ENCODE data around the gene LHFPL4. TPM values are rescaled to one million over a fixed set of nuclear protein-coding genes. Genes with fewer than 3 reads are reported as not detected.

LHFPL4 gene
- total RNA-seq, 1 experiment from 2014 or later: 16.3 TPM

- no peaks in the 10 kb centered on the region; the same call in 1 of the 2 replicates for H3K27me3 ChIP-seq (ENCODE audit: insufficient read depth, low read length)
- no peak overlapping the region for H3K18ac ChIP-seq (ENCODE audit: insufficient read length, low read depth, low read length)
- Mint-ChIP-seq H3K9me3 (no peaks in the 10 kb centered on the region), H3K4me3 (peak overlapping the region in 1 of 2 experiments; percentile 40; a peak in 1 of 5 replicates), H3K27ac (no peak overlapping the region), H3K4me1 (peaks cover 11 to 14% of the 10 kb centered on the region in 2 experiments), H3K27me3 (ENCODE audit: low read depth) (peaks cover 33% of the 10 kb centered on the region), H3K36me3 (ENCODE audit: insufficient read depth in 1 of 3, low read depth in 3 of 3) (no peaks in the 10 kb centered on the region; a peak in 2 of 7 replicates)
- H3K14ac ChIP-seq (ENCODE audit: insufficient read depth, low read length): no peak overlapping the region
- no peak overlapping the region for H2BK5ac ChIP-seq (ENCODE audit: insufficient read length, low read length)
- H3K23ac ChIP-seq (ENCODE audit: insufficient read length, low read depth, low read length): no peak overlapping the region
- TF ChIP-seq CTCF (conservative IDR thresholded peaks at IDR 0.05): peak; percentile 93
- no peak overlapping the region for H3K4ac ChIP-seq (ENCODE audit: low read depth, low read length)
- H2BK12ac ChIP-seq (ENCODE audit: insufficient read length, low read depth, low read length): no peak overlapping the region
- no peak overlapping the region for H3K56ac ChIP-seq (ENCODE audit: insufficient read length, low read depth, low read length)
- H3K79me2 ChIP-seq (ENCODE audit: insufficient read depth, low read length): no peaks in the 10 kb centered on the region
- H2AFZ ChIP-seq (ENCODE audit: low read length): no peak overlapping the region
- no peak overlapping the region for H4K8ac ChIP-seq (replicated peaks; ENCODE audit: insufficient read length, low read depth, low read length)
- no peaks in the 10 kb centered on the region for H3K79me1 ChIP-seq (ENCODE audit: insufficient read depth, low read depth, low read length, poor library complexity, severe bottlenecking)
- no peak overlapping the region for H4K91ac ChIP-seq (ENCODE audit: insufficient read length, low read depth, low read length)
- no peak overlapping the region for H4K5ac ChIP-seq (ENCODE audit: insufficient read length, low read depth, low read length)
- H4K20me1 ChIP-seq (ENCODE audit: control insufficient read depth, insufficient read depth, insufficient read length): no peaks in the 10 kb centered on the region
- WGBS (ENCODE audit: extremely low coverage, insufficient read length, low lambda C conversion rate): no CpG with 5 or more reads among the region's 4 CpGs
- no peaks in the 10 kb centered on the region for H3K9me3 ChIP-seq (ENCODE audit: control insufficient read depth, low read depth, low read length)
- no peak overlapping the region for H2BK15ac ChIP-seq (ENCODE audit: low read depth, low read length)
- H3K4me1 ChIP-seq (ENCODE audit: insufficient read depth, low read length): no peaks in the 10 kb centered on the region
- H3K9ac ChIP-seq (ENCODE audit: extremely low read depth, insufficient read length, low read length): no peak overlapping the region
- no peak overlapping the region for H3K4me2 ChIP-seq (ENCODE audit: insufficient read depth, insufficient read length, low read length)
- H2AK5ac ChIP-seq (ENCODE audit: insufficient read length, low read length): no peak overlapping the region
- H2BK20ac ChIP-seq (ENCODE audit: low read depth, low read length, poor library complexity, severe bottlenecking): no peak overlapping the region
- H3K27ac ChIP-seq (ENCODE audit: insufficient read length, low read depth, low read length): no peak overlapping the region
- peak; percentile 89 for DNase-seq
- H2BK120ac ChIP-seq (ENCODE audit: low read depth, low read length, poor library complexity, severe bottlenecking): no peak overlapping the region
- H3K23me2 ChIP-seq (ENCODE audit: insufficient read length, low read depth, low read length, poor library complexity, severe bottlenecking): peaks cover 7% of the 10 kb centered on the region
- no peak overlapping the region for H3T11ph ChIP-seq (ENCODE audit: low read length)
These were observed 50.3 kb downstream of the LHFPL4 start for GRCh38 chr3:9503283-9503682.

Measured in H9 (cell line).